Small intestine (tissue), 7 donors: ENCODE data around the gene UPF3A. TPM values are rescaled to one million over a fixed set of nuclear protein-coding genes. Genes with fewer than 3 reads are reported as not detected.

Experiments
- DNase-seq, 2 donors: peaks; one replicate each; pipeline versions ENCODE4 v3.0.0 to v3.0.0-alpha.2; 2013
- FAIRE-seq: peaks from 2 replicates; lab custom pipeline; 2012; peaks lifted over from hg19 to GRCh38; lab: Jason Lieb, UNC
- H3K27ac ChIP-seq, 3 donors: one replicate each; pipeline ENCODE4 v1.5.1; 2013; ENCODE audit warnings: low read length in 2 of 3, mild to moderate bottlenecking in 2 of 3, control low read depth in 1 of 3, inconsistent platforms in 1 of 3, low read depth in 1 of 3, moderate library complexity in 1 of 3
- H3K27me3 ChIP-seq, 3 donors: one replicate each; pipeline ENCODE4 v1.6.1; 2013; ENCODE audit warnings: low read length in 3 of 3, inconsistent platforms in 1 of 3; ENCODE audit not compliant: control insufficient read depth in 3 of 3, insufficient read depth in 3 of 3
- H3K36me3 ChIP-seq, 3 donors: one replicate each; pipeline ENCODE4 v1.6.1; 2013; ENCODE audit warnings: low read length in 3 of 3, inconsistent platforms in 1 of 3, low read depth in 1 of 3, mild to moderate bottlenecking in 1 of 3, moderate library complexity in 1 of 3; ENCODE audit not compliant: control insufficient read depth in 3 of 3, insufficient read depth in 2 of 3
- H3K4me1 ChIP-seq, 3 donors: one replicate each; pipeline ENCODE4 v1.6.1; 2013; ENCODE audit warnings: low read length in 2 of 3, inconsistent platforms in 1 of 3, low read depth in 1 of 3, mild to moderate bottlenecking in 1 of 3, moderate library complexity in 1 of 3; ENCODE audit not compliant: control insufficient read depth in 3 of 3, insufficient read depth in 2 of 3
- H3K4me3 ChIP-seq, 3 donors: one replicate each; pipeline ENCODE4 v1.5.1; 2013; ENCODE audit warnings: low read length in 3 of 3, control low read depth in 1 of 3, inconsistent platforms in 1 of 3, low read depth in 1 of 3, mild to moderate bottlenecking in 1 of 3, moderate library complexity in 1 of 3
- H3K9me3 ChIP-seq, 2 donors: one replicate each; pipeline ENCODE4 v1.6.1; 2013; ENCODE audit warnings: low read depth in 1 of 2, low read length in 1 of 2; ENCODE audit not compliant: control insufficient read depth in 2 of 2, insufficient read depth in 1 of 2
- WGBS, 3 donors: extraction: QIAGEN DNeasy Blood & Tissue Kit; methylation state at CpG; one replicate each; pipeline ENCODE4 v1.1.7; 2013; 5-methylcytosine and 5-hydroxymethylcytosine counted together
- polyA plus RNA-seq, 4 donors: library from polyadenylated mRNA; stranded (reverse) in 3 of 4; unstranded in 1 of 4; fragments of 200-250 nt in 3 of 4; fragments of 120-200 nt in 1 of 4; gene quantifications; one replicate each; pipeline versions ENCODE4 v1.2.1 to v1.2.3, GENCODE V29; 2013
- donor health status: healthy with polysubstance abuse.
- donor health status: control.
- donor health status: control.
- donor health status: Bipolar disorder and iron deficiency.
- donor health status: healthy.

The UPF3A gene
- polyA plus RNA-seq, 4 donors: 38.0 to 74.2 (median 49.7) TPM

DNA sequence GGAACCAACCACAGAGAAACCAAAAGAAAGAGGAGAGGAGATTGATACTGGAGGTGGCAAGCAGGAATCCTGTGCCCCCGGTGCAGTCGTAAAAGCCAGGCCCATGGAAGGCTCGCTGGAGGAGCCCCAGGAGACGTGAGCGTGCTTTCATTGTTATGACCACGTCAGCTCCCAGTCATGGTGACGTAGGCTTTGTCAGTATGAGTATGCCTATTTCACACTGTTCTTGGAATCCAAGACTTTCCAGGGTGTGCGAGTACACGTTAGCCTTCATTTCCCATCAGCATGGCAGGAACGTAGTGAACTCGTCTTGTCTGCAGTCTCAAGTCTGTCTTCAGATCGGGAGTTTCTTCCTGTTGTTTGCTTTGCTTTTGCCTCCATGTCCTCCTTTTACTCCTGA is 17.5 kb downstream of the UPF3A start:
- WGBS, 3 donors: 85 to 87% (median 87%) methylated on average over 12 of the region's 12 CpGs
- H3K9me3 ChIP-seq: no peaks in the 10 kb centered on the region
- FAIRE-seq: no peak

GRCh38 chr13:114299604-114300305 is 18.4 kb downstream of the UPF3A start:
- 94 to 96% (median 96%) methylated on average over 12 of the region's 12 CpGs for WGBS, 3 donors

More for the DNA sequence above, 17.5 kb downstream of the UPF3A start:
- no peak for DNase-seq
- Histone ChIP-seq H3K36me3 (peaks cover 7 to 68% (median 13%) of the 10 kb centered on the region in 3 donors), H3K27me3 (no peaks in the 10 kb centered on the region), H3K4me1 (no peaks in the 10 kb centered on the region), H3K27ac (no peak overlapping the region), H3K4me3 (no peak overlapping the region)

DNA sequence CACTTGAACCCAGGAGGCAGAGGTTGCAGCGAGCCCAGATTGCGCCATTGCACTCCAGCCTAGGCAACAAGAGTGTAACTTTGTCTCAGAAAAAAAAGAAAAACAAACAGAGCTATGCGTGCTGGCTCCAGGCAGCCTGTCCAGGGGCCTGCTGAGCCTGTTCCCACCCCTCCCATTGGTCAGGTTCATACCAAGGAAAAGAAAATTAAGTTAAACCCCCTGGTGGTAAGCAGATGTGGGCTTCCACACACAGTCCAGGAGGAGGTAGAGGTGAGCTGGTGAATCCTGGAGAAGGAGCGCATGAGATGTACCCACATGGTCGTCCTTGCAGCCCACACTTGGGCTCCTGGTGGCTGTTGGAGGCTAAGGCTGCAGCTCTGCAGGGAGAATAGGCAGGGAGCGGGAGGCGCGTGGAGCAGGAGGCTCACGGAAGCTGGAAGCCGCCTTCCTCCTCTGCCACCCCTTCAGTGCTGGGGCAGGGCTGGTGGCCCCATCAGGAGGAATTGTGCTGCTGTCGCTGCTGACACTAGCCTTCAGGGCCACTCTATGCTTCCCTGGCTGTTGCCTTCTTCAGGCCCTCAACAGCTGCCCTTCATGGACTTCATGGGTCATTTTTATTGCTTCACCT is 22.4 kb downstream of the UPF3A start:
- H3K27ac ChIP-seq: no peak overlapping the region
- WGBS, 3 donors: 91 to 97% (median 94%) methylated on average over 11 of the region's 11 CpGs

More at GRCh38 chr13:114299604-114300305, 18.4 kb downstream of the UPF3A start:
- no peaks in the 10 kb centered on the region for H3K4me1 ChIP-seq
- DNase-seq (no peak), FAIRE-seq (no peak)
- H3K9me3 ChIP-seq: no peaks in the 10 kb centered on the region
- no peak overlapping the region for H3K4me3 ChIP-seq
- H3K36me3 ChIP-seq: peaks cover 7 to 67% (median 13%) of the 10 kb centered on the region in 3 donors
- no peak overlapping the region for H3K27ac ChIP-seq
- no peaks in the 10 kb centered on the region for H3K27me3 ChIP-seq

DNA sequence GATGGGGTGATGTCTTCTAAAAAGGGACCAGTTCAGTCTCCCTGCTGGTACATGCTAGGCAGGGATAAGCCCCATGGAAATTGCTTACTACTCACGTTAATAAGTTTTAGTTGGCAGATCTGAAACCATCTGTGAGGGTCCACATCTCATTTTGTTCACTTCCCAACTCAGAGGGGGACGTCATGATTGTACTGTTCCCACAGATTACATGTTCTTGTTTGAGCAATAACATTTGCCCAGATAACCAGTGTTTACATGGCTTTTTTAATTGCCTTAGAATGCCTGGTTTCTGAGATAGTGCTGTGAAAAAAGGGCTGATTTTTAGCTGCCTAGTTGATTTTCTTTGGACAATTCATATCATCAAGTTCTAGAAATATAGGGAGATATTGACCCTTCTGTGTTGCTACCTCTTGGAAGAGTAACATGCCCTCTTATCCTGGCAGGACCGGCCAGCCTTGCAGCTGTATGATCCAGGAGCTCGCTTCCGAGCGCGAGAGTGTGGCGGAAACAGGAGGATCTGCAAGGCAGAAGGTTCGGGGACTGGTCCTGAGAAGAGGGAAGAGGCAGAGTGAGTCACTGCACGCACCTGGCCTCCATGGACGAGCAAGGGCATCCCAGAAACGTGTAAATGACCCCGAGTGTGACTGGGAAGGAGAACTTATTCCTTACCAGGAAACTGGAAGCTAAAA is 23.1 kb downstream of the UPF3A start:
- Histone ChIP-seq H3K4me1 (no peaks in the 10 kb centered on the region), H3K4me3 (no peak overlapping the region), H3K9me3 (no peaks in the 10 kb centered on the region), H3K27me3 (no peaks in the 10 kb centered on the region), H3K36me3 (peaks cover 2 to 46% (median 14%) of the 10 kb centered on the region in 3 donors), H3K27ac (no peak overlapping the region)
- DNase-seq (no peak), FAIRE-seq (no peak)
- WGBS, 3 donors: 83 to 86% (median 85%) methylated on average over 13 of the region's 13 CpGs

More for the DNA sequence above, 22.4 kb downstream of the UPF3A start:
- FAIRE-seq (no peak), DNase-seq (no peak)
- peaks cover 2 to 51% (median 19%) of the 10 kb centered on the region in 3 donors for H3K36me3 ChIP-seq
- H3K9me3 ChIP-seq: no peaks in the 10 kb centered on the region
- no peak overlapping the region for H3K4me3 ChIP-seq
- H3K27me3 ChIP-seq: no peaks in the 10 kb centered on the region
- no peaks in the 10 kb centered on the region for H3K4me1 ChIP-seq

GRCh38 chr13:114309086-114309485 is 27.7 kb downstream of the UPF3A start:
- H3K27me3 ChIP-seq: no peaks in the 10 kb centered on the region
- H3K27ac ChIP-seq: no peak overlapping the region
- H3K4me3 ChIP-seq: no peak overlapping the region
- H3K36me3 ChIP-seq: peaks cover 0 to 12% (median 6%) of the 10 kb centered on the region in 3 donors
- no peak for FAIRE-seq
- DNase-seq: no peak
- WGBS, 3 donors: 90 to 100% (median 99%) methylated on average over 2 of the region's 2 CpGs
- no peaks in the 10 kb centered on the region for H3K9me3 ChIP-seq
- peaks cover 0 to 5% (median 0%) of the 10 kb centered on the region in 3 donors for H3K4me1 ChIP-seq

DNA sequence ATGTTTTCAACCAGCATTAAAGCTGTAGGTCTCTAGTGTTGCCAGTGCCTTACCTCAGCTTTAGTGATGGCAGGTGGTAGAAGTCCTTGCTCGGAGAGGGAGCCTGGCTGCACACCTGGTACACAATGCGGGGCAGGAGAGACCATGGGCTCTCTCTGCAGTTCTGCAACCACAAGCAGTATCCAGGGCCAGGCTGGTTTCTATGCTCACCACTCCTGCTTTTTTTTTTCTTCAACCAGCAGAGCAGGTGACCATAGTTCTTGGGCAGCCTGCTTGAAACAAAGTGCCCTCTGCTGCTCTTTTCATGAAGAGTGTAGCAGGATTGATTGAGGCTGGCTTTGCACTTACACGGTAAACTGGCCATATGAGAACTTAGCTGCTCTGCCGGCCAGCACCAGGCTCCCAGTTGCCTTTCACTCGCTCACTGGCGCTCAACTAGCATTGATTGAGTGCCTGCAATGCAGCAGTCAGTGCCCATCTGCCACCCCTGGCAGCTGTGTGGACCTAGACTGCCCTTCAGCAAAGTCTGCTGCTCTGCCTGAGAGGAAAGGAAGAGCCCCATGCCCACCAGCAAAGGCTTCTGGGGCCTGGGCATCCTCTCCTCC is 28.5 kb downstream of the UPF3A start:
- Histone ChIP-seq H3K27ac (no peak overlapping the region), H3K4me3 (no peak overlapping the region), H3K27me3 (no peaks in the 10 kb centered on the region), H3K9me3 (no peaks in the 10 kb centered on the region), H3K4me1 (peaks cover 0 to 5% (median 0%) of the 10 kb centered on the region in 3 donors), H3K36me3 (peaks cover 0 to 11% (median 6%) of the 10 kb centered on the region in 3 donors)
- FAIRE-seq (no peak), DNase-seq (no peak)
- WGBS, 3 donors: 77 to 84% (median 80%) methylated on average over 6 of the region's 6 CpGs

- no peaks in the 10 kb centered on the region for H3K27me3 ChIP-seq
- WGBS, 3 donors: 82 to 87% (median 83%) methylated on average over 5 of the region's 5 CpGs
- no peaks in the 10 kb centered on the region for H3K9me3 ChIP-seq
- H3K4me1 ChIP-seq: peaks cover 2 to 5% (median 4%) of the 10 kb centered on the region in 3 donors
- H3K36me3 ChIP-seq: peaks cover 0 to 11% (median 3%) of the 10 kb centered on the region in 3 donors
- FAIRE-seq: no peak
- no peak overlapping the region for H3K4me3 ChIP-seq
- H3K27ac ChIP-seq: no peak overlapping the region
- DNase-seq: no peak
These were observed 29.6 kb downstream of the UPF3A start for GRCh38 chr13:114310956-114311355.

DNA sequence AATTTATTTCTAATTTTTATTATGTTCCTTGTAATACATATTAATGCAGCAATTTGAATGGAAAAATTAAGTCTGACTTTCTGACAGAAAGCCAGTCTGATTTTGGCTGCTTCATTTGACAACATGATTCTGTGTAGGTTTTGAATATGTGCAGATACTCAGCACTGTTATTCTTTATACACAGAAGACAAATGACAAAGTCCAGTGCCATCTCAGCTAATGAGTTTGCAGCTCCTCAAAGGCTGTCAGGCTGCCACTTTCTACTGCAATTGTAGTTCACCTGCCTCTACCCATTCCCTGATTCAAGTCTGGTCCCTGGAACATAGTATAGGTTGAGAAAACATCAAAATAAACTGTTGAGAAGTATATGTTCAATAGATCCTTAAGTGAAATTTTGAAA is 30.0 kb downstream of the UPF3A start:
- peak in 1 of 2 donors; percentile 15 for DNase-seq

More for the DNA sequence above, 30.0 kb downstream of the UPF3A start:
- Histone ChIP-seq H3K36me3 (peaks cover 0 to 7% (median 2%) of the 10 kb centered on the region in 3 donors), H3K27me3 (no peaks in the 10 kb centered on the region), H3K4me1 (peaks cover 4 to 5% (median 4%) of the 10 kb centered on the region in 3 donors), H3K9me3 (no peaks in the 10 kb centered on the region), H3K27ac (no peak overlapping the region), H3K4me3 (no peak overlapping the region)
- FAIRE-seq: no peak
